RCC 7860 (cell line): ENCODE data around the gene NEK6.

Source experiments
- DNase-seq: peaks from one replicate; pipeline ENCODE4 v3.0.0-alpha.2; 2015; ENCODE audit warnings: low spot score
- FAIRE-seq: peaks from 2 replicates; lab custom pipeline; 2012; peaks lifted over from hg19 to GRCh38; lab: Jason Lieb, UNC

NEK6 gene

DNA sequence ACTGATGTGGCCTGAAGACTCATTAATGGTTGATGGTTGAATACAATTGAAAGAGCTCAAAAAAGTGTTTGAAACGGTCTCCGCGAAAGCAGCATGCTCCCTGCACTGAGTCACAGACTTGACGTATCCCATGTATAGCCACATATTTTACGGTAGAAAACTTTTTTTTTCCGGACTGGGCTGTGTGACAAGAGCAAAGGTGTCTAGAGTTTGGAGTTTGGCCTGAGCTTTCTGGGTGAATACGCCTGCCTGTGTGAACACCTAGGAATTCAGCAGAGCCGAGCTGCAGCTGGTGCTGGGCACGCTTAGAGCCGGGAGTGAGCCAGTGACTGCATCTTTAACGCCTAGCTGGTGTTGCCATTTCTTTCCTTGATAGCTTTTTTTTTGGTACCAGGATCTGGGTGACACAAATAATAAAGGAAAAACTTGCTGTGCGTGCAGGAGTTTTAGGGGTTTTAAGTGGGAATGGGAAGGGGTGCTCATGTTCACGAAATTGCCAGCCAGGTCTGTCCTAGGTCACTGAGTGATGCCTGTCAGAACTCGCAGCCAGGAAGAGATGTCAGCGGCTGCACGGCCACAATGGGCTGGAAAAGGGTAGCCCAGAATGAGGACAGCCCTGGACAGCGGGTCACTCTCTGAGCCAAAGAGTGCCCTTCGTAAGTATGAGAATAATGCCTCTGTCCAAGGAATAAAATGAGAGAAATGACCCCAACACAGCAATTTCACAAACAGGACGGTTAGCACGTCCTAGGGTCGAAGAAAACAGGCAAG is 105.8 kb downstream of the NEK6 start:
- DNase-seq (no peak), FAIRE-seq (no peak)

DNA sequence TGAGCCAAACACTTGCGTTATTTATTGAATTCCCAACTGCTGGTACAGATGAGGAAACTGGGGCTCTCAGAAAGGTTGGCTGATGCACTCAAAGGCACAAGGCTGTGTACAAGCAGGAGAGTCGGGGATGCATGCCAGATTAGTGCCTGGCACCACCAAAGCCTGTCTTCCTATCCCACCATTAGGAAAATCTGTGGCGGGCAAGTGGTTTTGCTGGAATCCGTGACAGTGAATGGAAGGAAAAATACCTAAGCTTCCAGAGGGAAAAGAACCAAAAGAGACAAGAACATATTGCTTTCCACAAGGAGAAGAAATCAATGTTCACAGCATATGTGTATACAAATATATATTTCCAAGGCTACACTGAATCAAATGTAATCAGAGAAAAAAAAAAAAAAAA is 106.4 kb downstream of the NEK6 start:
- no peak for FAIRE-seq
- DNase-seq = no peak

GRCh38 chr9:124365036-124365435 is 107.3 kb downstream of the NEK6 start:
- DNase-seq = no peak
- FAIRE-seq = no peak

- FAIRE-seq = no peak
- DNase-seq = no peak
Observed at GRCh38 chr9:124366476-124367220, 108.9 kb downstream of the NEK6 start.

DNA sequence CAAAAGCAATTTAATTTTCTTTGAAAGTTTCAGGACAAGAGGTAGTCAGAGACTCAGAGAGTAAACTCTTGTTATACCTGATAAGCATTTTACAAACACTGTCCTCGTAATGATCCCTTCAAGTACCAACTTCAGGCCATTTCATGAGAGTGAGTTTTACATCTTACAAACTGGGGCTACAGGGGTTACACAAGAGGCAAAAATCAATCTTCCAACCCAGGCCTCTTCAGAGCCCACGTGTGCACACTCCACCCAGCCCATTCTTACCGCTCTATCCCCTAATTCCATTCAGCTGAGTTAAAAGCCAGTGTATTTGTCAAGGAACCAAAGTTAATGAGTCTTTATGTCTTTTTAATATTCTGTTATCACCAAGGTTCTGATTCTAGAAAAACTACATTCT is 110.9 kb downstream of the NEK6 start:
- FAIRE-seq = no peak
- DNase-seq = no peak

DNA sequence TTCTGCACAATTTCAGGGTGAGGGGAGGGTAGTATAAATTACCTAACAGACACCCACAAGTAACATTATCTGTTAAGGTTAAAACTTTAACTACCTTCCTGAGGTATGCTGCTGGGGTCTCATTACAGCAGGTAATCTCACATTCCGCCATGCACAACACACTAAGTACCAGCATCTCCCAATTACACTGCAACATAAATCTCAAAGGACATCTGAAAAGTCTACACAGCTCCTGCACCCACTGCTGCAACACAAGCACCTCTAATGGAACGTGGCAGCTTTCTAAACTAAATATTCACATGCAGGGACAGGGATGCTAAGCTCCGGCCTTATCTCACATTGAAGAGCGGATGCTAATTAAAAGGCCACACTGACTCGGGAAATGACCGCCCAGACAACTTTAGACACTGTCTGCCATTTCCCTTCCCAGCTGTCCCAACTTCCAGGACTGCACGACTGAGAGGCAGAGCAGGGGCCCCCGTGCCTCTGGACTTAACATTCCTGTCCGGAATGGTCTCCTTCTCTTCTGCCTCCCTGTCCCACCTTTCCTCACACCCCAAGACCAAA is 111.6 kb downstream of the NEK6 start:
- FAIRE-seq = no peak
- no peak for DNase-seq

GRCh38 chr9:124370896-124371582 is 113.3 kb downstream of the NEK6 start:
- FAIRE-seq = no peak
- no peak for DNase-seq

DNA sequence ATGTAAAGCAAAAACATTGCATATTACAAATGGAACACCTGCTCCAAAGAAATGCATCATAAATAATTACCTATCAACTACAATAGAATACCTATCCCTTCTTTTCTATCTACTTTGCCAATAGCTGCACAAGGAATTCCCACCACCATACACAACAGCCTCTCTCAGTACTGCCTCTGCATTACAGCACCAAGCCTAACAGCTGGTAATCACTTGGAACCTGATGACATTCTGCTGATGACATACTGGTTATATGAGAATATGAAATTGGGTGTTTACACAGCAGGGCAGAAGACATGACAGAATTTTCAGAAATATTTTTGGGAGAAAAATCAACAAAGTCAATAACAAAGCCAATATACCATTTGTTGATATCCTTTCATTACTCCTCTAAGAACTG is 114.3 kb downstream of the NEK6 start:
- FAIRE-seq (no peak), DNase-seq (no peak)

- FAIRE-seq (no peak), DNase-seq (no peak)
Observed at GRCh38 chr9:124373386-124373785, 115.6 kb downstream of the NEK6 start.

DNA sequence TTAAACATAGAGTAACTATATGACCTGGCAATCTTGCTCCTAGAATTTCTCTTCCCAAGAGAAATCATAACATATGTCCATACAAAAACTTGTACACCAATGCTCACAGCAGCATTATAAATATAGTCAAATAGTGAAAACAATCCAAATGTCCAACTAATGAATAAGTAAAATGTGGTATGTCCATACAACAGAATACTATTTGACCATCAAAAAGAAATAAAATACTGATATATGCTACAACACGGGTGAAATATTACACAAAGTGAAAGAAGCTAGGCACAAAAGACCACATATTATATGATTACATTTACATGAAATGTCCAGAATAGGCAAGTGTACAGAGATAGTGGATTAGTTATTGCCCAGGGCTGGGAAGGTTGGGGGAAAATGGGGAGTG is 116.1 kb downstream of the NEK6 start:
- FAIRE-seq (no peak), DNase-seq (no peak)

DNA sequence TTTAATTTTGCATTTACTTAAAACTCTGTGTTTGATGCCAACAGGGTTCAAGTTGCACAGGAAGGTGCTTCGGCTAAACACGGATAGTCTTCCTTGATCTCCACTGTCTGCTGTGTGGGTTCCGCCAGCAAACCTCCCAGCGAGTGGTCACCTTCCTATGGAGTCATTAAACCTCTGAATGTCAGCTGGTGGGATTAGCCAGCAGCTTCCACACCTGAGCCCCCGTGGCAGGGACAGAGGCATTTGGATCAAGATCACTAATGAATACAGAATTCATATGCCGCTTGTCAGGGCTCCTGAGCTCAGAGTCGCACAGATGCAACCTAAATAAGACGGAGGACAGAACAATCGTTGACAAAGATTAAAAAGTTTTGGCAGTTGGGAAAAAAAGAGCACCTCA is 118.0 kb downstream of the NEK6 start:
- FAIRE-seq (no peak), DNase-seq (no peak)

DNA sequence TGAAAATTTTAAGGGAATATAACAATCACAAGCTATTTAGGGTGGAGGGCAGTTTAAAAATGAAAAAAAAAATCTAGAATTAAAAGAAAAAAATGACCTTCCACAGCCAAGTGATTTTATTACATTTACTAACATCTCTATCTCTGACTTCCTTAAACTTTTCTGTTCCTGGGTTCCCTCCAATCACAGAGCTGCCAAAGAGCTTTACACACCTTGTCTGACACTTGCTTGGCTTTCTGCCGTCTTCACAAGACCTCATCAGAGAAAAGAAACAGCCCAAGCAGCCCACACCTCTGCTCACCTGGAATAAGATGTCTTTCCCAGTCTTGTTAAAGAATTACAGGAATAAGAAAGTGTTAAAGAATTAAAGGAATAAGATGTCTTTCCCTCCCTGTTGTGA is 118.6 kb downstream of the NEK6 start:
- no peak for FAIRE-seq
- DNase-seq = no peak

DNA sequence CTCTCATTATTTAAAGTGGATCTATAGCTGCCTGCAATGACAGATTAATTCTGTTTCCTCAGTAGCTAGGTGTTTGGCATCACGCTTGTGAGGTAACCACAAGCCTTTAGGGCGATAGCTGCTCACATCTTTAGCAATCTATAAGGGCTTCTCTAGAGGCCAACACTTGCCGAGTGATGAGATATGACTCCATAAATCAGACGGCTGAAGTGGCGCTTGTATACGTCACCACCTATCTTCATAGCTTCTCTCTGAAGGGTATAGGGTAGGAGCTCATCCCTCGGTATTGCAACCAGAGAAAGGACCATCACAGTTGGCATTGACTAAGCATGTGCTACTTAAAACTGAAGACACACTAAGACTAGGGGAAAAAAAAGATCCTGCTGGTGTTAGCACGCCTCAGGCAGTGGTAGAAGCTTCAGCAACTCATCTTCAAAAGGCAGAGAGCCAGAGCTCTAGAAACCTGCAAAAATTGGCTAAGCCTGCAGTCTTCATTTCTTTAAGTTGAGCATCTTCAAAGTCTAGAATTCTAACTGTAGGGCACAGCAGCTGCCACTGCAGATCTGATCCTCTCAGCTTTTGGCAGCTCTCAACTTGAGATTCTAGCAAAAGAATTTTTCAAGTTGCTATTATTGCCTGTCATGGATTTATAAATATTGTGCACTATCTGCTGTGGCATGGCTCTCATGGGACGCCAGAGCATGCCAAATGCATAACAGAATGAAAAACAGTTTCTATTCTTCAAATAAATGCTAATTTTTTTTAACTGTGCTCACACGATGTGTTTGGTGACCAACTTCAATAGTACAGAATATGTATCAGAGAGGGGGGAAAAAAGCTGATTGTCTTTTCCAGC is 120.0 kb downstream of the NEK6 start:
- FAIRE-seq = no peak
- DNase-seq = no peak

DNA sequence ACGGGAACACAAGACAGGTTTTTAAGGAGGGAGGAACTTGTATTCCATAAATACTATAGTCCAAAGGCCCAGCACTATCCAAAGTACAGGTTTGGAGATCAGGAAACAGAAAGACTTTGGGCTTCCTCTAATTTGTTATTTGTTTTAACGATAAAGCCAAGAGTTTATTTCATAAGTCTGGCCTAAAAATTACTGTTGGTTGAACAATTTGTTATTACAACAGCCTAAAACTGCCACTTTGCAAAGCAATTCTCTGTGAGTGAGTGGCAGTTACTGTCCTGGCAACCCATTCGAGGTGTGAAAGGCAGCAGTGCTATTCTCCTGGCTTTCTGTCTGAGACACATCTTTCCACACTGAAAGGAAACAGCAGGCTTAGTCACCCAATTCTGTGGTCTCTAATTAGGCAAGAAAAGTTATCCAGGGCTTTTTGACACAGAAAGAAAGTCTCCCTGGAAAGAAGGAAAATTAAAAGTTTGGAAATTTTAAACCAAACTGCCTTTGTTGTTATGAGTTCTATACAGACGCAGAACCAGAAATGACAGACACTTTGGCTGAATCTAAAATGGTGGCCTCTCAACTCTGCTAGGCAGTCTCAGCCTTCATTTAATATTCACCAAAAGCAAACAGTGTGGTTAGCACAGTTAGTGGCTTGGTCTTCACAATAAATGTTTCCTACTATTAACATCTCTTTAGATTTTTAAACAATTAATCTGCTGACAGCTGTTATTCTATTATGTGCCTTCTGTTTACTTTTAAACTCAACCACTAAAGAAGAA is 123.6 kb downstream of the NEK6 start:
- peak; percentile 27 for FAIRE-seq
- no peak for DNase-seq

GRCh38 chr9:124384210-124384609 is 126.5 kb downstream of the NEK6 start:
- DNase-seq = no peak
- FAIRE-seq = no peak

GRCh38 chr9:124384846-124385245 is 127.1 kb downstream of the NEK6 start:
- FAIRE-seq (no peak), DNase-seq (no peak)

- no peak for FAIRE-seq
- no peak for DNase-seq
Observed at GRCh38 chr9:124385623-124386022, 127.9 kb downstream of the NEK6 start.

DNA sequence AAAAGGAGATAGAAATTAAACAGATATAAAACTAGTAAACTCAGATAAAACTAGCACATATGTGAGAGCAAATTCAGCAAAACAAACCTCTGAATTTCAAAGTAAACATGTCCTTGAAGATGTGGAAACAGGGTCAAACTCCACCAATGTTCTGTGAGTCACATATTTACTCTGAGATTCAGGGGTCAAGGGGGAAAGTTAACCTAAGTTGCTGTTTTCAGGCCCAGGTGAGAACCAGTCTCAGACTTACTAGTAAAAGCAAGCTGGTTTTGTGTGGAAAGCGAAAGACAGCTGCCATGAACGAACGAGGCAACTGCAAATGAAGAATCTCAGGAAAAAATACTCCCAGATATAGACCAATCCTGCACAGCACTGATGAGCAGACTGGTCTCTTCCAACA is 128.5 kb downstream of the NEK6 start:
- FAIRE-seq (no peak), DNase-seq (no peak)

GRCh38 chr9:124388275-124389048 is 130.7 kb downstream of the NEK6 start:
- DNase-seq (no peak), FAIRE-seq (no peak)
